ENCODE data around the gene FTL. TPM values are rescaled to one million over a fixed set of nuclear protein-coding genes. Genes with fewer than 3 reads are reported as not detected.
A peak's percentile ranks its signal among the peaks of the same experiment; 100 is the strongest.

The FTL gene
- total RNA-seq, 4 donors from 2014 or later: 472 to 2,968 (median 1,570) TPM

DNA sequence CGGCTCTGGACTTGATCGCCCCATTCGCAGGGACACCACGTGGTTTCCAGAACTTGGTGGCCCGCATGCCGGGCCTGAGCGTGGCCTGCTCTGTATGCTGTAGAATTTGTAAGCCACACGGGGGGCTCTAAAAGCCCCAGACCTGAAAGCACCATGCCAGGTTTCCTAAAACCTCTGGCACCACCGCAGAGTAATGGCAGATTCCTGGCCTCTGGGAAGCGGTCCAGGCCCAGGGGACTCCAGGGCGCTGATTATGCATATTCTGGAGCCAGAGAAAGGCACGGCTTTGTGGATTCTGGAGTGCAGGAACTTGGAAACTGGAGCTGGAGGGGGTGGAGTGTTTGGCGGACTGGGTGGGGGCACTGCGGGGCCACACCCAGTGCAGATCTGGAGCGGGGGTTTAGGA, 3.7 kb downstream of the FTL start:
- H3K9me3 ChIP-seq: no peaks in the 10 kb centered on the region
- H3K4me1 ChIP-seq: peaks cover 0 to 17% of the 10 kb centered on the region in 2 donors
- no peaks in the 10 kb centered on the region for H3K36me3 ChIP-seq
- H3K4me3 ChIP-seq: no peak overlapping the region
- intact Hi-C loops (cut with DNase I; ENCODE audit: low total_unique reads): loop anchor here (10.0 kb wide), 1 partner anchor 74 kb away; the partner anchor contains the start of gene TULP2
- H3K27me3 ChIP-seq: no peaks in the 10 kb centered on the region
- no peak for DNase-seq
- peak overlapping the region in 1 of 2 donors; percentile 29 for H3K27ac ChIP-seq
- no peak for TF ChIP-seq POLR2A (IDR thresholded peaks at IDR 0.05)
- TF ChIP-seq, protein P1, sequence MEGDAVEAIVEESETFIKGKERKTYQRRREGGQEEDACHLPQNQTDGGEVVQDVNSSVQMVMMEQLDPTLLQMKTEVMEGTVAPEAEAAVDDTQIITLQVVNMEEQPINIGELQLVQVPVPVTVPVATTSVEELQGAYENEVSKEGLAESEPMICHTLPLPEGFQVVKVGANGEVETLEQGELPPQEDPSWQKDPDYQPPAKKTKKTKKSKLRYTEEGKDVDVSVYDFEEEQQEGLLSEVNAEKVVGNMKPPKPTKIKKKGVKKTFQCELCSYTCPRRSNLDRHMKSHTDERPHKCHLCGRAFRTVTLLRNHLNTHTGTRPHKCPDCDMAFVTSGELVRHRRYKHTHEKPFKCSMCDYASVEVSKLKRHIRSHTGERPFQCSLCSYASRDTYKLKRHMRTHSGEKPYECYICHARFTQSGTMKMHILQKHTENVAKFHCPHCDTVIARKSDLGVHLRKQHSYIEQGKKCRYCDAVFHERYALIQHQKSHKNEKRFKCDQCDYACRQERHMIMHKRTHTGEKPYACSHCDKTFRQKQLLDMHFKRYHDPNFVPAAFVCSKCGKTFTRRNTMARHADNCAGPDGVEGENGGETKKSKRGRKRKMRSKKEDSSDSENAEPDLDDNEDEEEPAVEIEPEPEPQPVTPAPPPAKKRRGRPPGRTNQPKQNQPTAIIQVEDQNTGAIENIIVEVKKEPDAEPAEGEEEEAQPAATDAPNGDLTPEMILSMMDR (IDR thresholded peaks at IDR 0.05): no peak

DNA sequence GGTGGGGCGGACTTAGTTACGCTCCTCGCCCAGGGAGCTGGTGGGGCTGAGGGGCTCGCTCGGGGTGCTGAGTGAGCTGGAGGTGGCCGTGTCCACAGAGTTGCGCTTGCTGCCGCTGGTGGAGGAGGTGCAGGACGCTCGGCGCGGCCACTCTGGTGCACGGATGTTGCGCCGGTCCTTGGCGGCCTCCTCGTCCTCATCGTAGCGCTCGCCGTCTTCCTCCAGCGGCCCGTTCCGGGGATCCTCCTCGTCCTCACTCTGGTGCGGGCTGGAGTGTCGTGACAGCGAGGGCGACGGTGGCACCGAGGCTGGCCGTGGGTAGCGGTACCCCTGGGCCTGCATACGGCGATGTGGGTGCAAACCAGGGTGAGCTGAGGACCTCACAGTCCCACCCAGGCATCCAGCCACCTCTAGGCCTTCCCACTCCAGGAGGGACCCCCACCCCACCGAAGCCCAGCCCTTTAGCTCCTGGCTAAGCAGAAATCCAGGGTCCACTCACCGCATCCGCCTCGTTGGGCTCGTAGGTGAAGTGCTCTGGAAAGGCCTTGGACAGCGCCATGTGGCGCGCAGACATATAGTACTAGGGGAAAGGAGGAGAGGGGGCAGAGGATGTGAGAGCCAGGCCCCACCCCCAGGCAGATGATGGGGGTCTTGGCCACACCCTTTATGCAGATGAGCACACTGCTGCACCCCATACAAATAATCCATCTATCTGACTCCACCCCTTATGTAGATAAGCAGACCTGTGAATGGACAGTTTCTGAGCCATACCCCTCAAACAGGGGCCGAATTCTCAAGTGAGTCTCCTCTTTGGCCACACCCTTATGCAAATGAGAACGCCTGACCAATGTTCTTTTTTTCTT, 4.4 kb downstream of the FTL start:
- intact Hi-C loops (cut with DNase I; ENCODE audit: low total_unique reads): loop anchor here (10.0 kb wide), 2 partner anchors 75 to 185 kb away; partner anchors contain the start of gene TULP2
- TF ChIP-seq, protein P1 (IDR thresholded peaks at IDR 0.05): no peak
- TF ChIP-seq POLR2A (IDR thresholded peaks at IDR 0.05): no peak
- peaks cover 0 to 11% of the 10 kb centered on the region in 2 donors for H3K4me1 ChIP-seq
- H3K27me3 ChIP-seq: no peaks in the 10 kb centered on the region
- H3K27ac ChIP-seq: no peak overlapping the region
- no peak overlapping the region for H3K4me3 ChIP-seq
- no peaks in the 10 kb centered on the region for H3K9me3 ChIP-seq
- DNase-seq: no peak
- no peaks in the 10 kb centered on the region for H3K36me3 ChIP-seq

DNA sequence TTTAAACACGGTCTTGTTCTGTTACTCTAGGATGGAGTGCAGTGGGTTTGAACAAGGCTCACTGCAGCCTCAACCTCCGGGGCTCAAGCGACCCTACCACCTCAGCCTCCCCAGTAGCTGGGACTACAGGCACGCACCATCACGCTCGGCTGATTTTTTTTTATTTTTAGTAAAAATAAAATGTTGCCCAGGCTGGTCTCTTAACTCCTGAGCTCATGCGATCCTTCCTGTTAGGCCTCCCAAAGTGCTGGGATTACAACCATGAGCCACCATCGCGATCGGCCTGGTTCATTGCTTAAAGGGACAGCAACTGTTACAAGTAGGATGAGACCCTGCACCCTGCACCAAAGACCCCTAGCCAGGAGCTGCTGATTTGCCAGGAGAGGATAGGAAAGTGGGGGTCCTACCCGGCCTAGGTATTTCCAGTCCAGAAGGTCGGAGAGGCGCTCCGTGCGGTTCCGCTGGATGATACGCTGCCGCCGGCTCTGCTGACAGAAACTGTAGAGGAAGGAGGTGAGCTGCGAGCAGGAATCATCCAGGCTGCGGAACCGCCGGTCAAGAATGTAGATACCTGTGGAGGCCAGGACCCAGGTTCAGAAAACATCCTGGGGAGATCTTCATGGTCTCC, 5.1 kb downstream of the FTL start:
- peak overlapping the region; percentile 45 to 47 for H3K27ac ChIP-seq

DNA sequence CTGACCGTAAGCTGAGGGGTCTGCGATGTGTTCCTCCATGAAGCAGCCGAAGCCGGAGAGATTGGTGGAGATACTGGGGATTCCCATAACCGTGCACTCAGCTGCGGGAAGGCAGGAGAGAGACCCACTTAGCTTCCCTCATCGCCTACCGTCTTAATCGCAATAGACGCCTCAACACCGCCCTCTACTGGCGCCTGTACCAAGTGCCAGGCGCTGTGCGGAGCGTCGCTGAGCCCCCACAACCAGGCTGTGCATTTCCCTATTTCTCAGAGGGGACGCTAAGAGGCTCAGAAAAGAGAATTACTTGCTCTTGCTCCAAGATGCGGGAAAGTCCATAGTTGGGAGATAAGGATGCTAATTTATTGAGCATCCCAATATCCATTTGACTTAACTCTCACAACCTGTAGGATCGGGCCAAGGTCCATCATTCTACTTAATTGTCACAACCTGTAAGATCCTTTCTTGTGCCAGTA, 5.8 kb downstream of the FTL start:
- H3K27me3 ChIP-seq: no peaks in the 10 kb centered on the region
- peak; percentile 81 to 83 for DNase-seq
- no peak for TF ChIP-seq POLR2A (IDR thresholded peaks at IDR 0.05)
- TF ChIP-seq, protein P1 (IDR thresholded peaks at IDR 0.05): peak; percentile 80 to 92 (median 84)
- intact Hi-C loops (cut with DNase I; ENCODE audit: low total_unique reads): loop anchor here (10.0 kb wide), 1 partner anchor 186 kb away; no protein-coding TSS in a partner anchor
- H3K9me3 ChIP-seq: no peaks in the 10 kb centered on the region
- H3K4me1 ChIP-seq: peaks cover 0 to 11% of the 10 kb centered on the region in 2 donors
- peak overlapping the region; percentile 45 to 47 for H3K27ac ChIP-seq
- no peak overlapping the region for H3K4me3 ChIP-seq
- no peaks in the 10 kb centered on the region for H3K36me3 ChIP-seq

More for the DNA sequence above, 5.1 kb downstream of the FTL start:
- Histone ChIP-seq H3K36me3 (no peaks in the 10 kb centered on the region), H3K4me3 (no peak overlapping the region), H3K27me3 (no peaks in the 10 kb centered on the region), H3K9me3 (no peaks in the 10 kb centered on the region), H3K4me1 (peaks cover 0 to 11% of the 10 kb centered on the region in 2 donors)
- TF ChIP-seq POLR2A (IDR thresholded peaks at IDR 0.05): no peak
- TF ChIP-seq, protein P1 (IDR thresholded peaks at IDR 0.05): no peak
- intact Hi-C loops (cut with DNase I; ENCODE audit: low total_unique reads): loop anchor here (10.0 kb wide), 1 partner anchor 185 kb away; no protein-coding TSS in a partner anchor
- no peak for DNase-seq

All from uterus (tissue), 4 donors.